Endothelial cell of umbilical vein (primary cell): ENCODE data around the gene EFCAB5.

Experiments
- EZH2 ChIP-seq: IDR thresholded peaks from 2 replicates; pipeline ENCODE4 v1.6.1; 2012; ENCODE audit warnings: borderline replicate concordance, low read depth, mild to moderate bottlenecking, moderate library complexity, low read length, inconsistent platforms; ENCODE audit not compliant: severe bottlenecking
- JUN ChIP-seq: IDR thresholded peaks from 2 replicates; pipeline ENCODE4 v1.6.1; 2011; ENCODE audit warnings: borderline replicate concordance, low read depth; ENCODE audit not compliant: insufficient read length, insufficient read depth
- MYC ChIP-seq: IDR thresholded peaks from one replicate; pipeline ENCODE4 v1.6.1; 2011; ENCODE audit warnings: mild to moderate bottlenecking, low read depth, low read length
- POLR2A ChIP-seq: IDR thresholded peaks from 2 replicates; pipeline ENCODE4 v1.6.1; 2012; ENCODE audit warnings: low read depth, mild to moderate bottlenecking, control low read depth, low read length
- POLR2AphosphoS5 ChIP-seq: IDR thresholded peaks from 2 replicates; pipeline ENCODE4 v1.6.1; 2012; ENCODE audit warnings: low read depth, mild to moderate bottlenecking, control low read depth, low read length, moderate library complexity; ENCODE audit not compliant: insufficient read depth
- TF ChIP-seq, protein P1 (sequence below): IDR thresholded peaks from 2 replicates; pipeline ENCODE4 v1.6.1; 2011; ENCODE audit not compliant: insufficient read depth, insufficient read length
- TF ChIP-seq, protein P2 (sequence below), 2 donors: IDR thresholded peaks; 1 replicate in 1 of 2; 2 replicates in 1 of 2; pipeline ENCODE4 v1.5.1; 2011; ENCODE audit warnings: low read length in 2 of 2, mild to moderate bottlenecking in 2 of 2, moderate library complexity in 2 of 2, control low read depth in 1 of 2, inconsistent platforms in 1 of 2, low read depth in 1 of 2; ENCODE audit not compliant: insufficient read depth in 1 of 2; ENCODE audit errors: extremely low read depth in 1 of 2

GRCh38 chr17:30000001-30000754 lies 58.7 kb downstream of the EFCAB5 start:
- TF ChIP-seq POLR2AphosphoS5, result no peak
- no peak for TF ChIP-seq EZH2
- TF ChIP-seq, protein P1, sequence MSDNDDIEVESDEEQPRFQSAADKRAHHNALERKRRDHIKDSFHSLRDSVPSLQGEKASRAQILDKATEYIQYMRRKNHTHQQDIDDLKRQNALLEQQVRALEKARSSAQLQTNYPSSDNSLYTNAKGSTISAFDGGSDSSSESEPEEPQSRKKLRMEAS, result no peak
- TF ChIP-seq, protein P2, sequence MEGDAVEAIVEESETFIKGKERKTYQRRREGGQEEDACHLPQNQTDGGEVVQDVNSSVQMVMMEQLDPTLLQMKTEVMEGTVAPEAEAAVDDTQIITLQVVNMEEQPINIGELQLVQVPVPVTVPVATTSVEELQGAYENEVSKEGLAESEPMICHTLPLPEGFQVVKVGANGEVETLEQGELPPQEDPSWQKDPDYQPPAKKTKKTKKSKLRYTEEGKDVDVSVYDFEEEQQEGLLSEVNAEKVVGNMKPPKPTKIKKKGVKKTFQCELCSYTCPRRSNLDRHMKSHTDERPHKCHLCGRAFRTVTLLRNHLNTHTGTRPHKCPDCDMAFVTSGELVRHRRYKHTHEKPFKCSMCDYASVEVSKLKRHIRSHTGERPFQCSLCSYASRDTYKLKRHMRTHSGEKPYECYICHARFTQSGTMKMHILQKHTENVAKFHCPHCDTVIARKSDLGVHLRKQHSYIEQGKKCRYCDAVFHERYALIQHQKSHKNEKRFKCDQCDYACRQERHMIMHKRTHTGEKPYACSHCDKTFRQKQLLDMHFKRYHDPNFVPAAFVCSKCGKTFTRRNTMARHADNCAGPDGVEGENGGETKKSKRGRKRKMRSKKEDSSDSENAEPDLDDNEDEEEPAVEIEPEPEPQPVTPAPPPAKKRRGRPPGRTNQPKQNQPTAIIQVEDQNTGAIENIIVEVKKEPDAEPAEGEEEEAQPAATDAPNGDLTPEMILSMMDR (IDR thresholded peaks at IDR 0.05; ENCODE audit: extremely low read depth in 1 of 2, insufficient read depth in 1 of 2, low read depth in 1 of 2, low read length in 2 of 2), result no peak
- TF ChIP-seq POLR2A, result no peak
- TF ChIP-seq JUN, result no peak
- no peak for TF ChIP-seq MYC
